Measurements from ENCODE around the gene AGA.

Gene AGA

DNA sequence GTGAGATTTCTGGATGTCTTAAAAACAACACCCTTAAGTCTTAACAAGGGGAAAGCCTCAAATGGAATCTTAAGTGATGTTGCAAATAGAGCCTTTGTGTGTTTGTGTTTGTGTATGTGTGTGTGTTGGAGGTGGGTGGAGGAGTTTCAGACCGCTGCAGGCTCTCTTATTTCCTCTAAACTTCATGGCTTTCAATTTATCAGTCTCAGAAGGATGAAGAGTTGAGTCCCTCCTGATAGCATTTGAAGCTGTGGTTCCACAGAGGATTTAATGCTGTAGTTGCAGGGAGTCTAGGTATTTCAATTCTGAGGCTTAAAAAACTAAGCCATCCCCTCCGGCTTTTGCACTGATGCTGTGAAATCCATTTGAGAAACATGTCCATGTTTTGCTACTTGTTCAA, 4.3 kb upstream of the AGA start:
- DNase-seq: no peak

DNA sequence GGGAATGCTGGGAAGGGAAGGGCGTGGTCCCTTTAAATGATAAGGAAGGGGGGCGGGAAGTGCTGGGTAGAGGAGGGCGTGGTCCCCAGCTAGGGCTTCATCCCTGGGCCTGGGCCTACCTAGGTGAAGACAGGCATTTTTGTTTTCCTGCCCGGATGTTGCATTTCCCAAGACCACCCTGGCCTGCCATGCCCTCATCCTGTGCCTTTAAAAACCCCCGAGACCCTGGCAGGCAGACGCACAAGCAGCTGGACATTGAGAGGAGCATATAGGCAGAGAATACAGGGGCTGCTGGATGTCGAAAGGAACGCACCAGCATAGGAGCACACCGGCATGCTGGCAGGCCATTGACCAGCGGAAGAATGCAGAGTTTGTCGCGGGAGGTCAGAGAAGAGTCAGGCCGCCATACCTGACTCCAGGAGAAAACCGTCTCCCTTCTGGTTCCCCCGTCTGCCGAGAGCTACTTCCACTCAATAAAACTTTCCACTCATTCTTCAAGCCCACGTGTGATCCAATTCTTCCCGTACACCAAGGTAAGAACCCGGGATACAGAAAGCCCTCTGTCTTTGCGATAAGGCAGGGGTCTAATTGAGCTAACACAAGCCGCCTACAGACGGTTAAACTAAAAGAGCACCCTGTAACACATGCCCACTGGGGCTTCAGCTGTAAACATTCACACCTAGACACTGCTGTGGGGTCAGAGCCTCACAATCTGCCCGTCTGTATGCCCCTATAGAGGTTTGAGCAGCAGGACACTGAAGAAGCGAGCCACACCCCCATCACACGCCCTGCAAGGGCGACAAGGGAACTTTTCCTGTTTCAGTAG, 2.9 kb upstream of the AGA start:
- DNase-seq: no peak

DNA sequence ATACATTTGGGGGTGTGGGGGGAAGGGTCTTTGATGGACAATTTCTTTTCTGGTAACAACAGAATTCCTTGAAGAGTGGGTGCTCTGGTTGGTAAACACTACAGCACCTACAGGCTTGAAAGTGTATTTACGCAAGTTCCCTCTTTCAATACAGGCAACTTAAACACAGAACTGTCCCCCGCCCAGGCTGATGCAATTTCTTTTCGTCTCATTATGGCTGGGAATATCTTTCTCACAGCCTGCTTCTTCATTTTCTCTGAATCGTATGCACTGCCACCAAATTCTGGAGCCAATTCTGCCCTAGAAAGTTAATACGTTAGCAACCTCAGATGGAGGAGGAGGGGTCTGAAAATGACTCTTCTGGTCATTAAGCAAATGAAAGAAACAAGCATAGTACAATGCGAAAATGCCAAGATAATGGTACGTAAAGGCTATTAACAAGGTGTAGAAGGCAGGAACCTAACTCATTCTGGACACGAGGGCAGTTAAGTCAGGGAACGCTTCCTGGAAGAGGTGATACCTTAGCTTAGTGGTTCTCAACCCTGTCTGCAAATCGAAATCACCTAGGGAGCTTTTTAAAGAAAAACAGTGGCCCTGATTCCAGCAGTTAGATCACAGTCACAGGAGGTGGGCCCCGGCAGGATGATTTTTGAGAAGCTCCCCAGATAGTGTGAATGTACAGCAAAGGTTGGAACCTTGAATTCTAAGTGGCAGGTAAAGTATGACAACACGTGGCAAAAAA, 1.0 kb downstream of the AGA start:
- no peak for DNase-seq

DNA sequence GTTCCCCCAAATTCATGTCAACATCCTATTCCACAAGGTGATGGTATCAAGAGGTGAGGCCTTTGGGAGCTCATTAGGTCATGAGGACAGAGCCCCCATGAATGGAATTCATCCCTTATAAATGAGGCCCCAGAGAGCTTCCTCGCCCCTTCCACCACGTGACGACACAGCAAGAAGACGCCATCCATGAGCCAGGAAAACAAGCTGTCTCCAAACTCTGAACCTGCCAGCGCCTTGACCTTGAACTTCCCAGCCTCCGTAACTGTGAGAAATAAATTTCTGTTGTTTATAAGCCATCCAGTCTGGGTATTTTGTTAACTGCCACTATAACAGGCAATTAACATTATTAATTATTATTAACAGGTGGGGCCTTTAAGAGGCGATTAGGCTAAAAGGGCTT, 5.8 kb downstream of the AGA start:
- DNase-seq: no peak

DNA sequence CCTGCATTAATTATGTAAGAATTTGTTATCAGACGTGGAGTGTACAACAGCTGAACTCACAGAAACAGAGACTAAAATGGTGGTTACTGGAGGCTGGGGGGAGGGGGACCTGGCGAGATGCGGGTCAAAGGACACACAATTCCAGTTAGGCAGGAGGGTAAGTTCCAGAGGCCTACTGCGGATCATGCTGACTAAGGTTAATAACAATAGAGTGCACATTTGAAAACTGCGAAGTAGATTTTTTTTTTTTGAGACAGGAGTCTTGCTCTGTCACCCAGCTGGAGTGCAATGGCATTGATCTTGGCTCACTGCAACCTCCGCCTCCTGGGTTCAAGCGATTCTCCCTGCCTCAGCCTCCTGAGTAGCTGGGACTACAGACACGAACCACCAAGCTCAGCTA, 7.6 kb downstream of the AGA start:
- no peak for DNase-seq

DNA sequence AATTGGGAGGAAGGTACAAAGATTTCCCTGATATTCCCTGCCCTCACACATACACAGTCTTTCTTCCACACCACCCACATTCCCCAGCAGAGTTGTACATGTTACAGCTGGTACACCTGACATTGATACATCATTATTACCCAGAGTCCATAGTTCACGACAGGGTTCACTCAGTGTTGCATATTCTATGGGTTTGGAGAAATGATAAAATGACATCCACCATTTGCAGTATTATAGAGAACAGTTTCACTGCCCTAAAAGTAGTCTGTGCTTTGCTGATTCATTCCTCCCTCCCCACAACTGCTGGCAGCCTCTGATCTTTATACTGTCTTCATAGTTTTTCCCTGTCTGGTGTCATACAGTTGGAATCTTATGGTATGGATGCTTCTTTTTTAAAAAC, 15.0 kb downstream of the AGA start:
- DNase-seq: no peak

DNA sequence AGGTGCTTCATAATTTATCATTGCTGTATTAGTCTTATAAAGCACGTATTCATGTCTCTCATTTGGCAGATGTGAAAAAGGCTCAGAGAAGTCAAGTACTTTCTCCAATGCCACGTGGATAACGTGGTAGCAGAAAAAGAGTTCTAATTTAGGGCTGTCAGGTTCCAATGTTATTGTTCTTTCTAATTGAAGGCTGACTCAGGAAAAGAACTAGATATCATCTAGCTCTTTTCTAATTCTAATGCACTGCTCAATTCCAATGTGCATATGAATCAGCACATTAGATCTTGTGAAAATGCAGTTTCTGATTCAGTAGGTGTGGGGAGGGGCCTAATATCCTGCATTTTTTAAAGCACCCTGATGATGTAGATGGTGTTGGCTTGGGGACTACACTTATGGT, 22.8 kb downstream of the AGA start:
- no peak for DNase-seq

DNA sequence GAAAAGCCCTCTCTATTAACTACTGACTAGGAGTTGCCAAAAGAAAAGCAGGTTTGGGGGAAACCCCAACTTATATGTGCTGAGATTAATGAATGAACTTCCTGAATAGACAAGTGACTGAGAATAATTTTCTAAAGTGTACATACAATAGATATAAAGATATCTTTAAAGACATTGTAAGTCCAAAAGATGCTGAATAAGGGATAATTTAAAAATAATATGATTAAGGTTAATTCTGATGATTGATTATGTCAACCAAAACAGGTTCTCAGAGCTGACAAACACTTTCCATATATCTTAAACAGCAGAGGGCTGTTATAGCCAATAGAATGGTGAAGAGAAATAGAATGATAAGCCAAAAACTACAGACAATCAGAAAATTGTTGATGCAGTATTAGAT, 28.6 kb downstream of the AGA start:
- no peak for DNase-seq

DNA sequence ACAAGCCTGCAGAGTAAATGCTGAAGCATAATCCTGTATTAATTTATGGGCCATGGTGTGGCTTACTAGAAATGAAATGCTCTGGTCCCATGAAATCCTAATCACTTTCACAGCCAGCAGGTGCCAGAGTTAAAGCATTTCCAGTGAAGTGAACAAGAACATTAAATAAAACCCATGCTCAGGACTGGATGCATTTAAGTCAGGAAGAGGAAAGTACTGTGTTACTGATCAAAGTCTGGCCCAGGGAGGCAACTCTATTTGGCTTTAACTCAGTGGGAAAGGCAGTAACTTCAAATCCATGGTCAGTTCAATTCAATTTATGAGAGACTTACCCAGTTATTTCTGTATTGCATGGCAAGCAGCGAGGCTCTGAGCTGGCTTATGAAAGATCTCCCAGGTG, 29.2 kb downstream of the AGA start:
- no peak for DNase-seq

DNA sequence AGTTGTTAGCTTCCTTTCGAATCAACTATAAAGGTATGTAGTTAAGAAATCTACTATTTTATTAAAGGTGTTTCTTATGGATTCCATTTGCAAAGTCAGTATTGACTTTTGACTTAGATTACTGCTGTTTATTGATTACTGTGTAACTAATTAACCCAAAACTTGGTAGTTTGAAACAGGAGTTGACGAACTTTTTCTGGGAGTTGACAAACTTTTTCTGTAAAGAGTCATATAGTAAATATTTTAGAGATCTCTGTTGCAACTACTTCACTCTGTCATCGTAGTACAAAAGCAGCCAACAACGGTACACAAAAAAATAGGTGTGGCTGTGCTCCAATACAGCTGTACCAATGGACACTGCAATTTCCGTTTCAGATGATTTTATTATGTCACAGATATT, 30.2 kb downstream of the AGA start:
- no peak for DNase-seq

DNA sequence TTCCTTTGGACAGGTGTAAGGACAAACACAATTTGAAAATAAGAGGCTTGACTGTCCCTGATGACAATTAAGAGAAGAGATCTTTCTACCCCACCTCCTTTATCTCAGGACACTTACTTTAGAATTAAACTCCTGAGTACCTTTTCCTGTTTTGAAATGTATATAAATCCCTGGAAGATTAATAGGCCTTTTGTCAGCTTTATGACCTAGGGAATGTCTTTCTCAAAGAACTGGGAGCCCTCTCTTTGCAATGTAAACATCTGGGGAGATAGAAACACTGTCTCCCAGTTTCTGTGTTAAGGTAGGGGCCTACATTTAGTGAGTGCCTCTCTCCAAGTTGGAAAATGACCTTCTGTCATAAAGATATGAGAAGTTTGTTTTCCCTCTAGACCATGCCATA, 31.7 kb downstream of the AGA start:
- no peak for DNase-seq

DNA sequence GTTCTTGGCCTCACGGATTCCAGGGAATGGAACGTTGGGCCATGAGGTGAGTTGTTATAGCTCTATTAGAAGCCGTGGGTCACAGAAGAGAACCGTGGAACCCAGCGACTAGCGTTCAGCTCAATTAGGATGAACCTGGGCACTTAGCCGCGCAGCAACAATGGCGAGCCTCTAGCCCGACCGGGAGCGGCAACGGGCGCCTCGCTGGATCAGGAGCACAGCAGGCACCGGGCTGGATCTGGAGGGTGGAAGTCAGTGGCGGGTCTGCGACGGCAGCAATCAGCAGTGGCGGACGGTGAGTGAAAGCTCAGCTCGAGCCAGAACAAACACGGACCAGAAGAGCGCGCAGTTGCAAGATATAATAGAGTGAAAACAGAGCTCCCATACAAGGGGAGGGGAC, 34.2 kb downstream of the AGA start:
- DNase-seq: no peak

DNA sequence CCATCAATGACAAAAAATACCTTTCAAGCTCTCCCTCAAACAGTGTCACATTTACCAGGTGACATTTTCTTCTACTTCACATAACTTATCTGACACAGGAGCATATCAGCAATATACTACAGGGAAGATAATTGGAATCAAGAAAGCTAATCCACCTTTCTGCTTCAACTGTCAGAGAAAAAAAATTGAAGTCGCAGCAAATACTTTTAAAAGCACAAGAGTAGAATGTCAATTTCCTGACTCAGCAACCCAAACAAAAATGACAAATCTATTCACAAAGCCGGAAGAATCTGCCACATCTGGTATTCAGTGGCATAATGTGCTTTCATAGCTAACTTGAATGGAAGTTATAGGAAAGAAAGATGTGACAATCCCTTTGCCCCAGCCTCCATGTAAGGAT, 36.7 kb downstream of the AGA start:
- no peak for DNase-seq

DNA sequence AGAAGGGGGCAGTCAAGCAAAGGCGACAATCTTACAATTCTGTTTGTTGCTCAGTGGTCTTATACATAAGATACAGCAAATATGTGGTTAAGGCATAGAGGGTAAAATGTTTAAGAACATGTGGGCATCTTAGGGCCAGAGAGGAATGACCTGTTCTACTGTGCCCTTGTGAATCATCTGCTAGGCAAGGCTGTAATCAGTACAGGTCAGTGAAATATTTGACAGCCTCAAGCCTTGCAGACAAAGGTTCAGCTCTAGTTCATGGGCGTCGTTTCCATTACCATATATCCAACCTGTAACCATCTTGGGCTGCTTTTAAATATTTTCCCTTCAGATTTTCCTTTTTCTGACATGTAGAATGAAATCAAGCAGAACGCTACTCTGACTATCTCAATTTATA, 37.3 kb downstream of the AGA start:
- DNase-seq: no peak

DNA sequence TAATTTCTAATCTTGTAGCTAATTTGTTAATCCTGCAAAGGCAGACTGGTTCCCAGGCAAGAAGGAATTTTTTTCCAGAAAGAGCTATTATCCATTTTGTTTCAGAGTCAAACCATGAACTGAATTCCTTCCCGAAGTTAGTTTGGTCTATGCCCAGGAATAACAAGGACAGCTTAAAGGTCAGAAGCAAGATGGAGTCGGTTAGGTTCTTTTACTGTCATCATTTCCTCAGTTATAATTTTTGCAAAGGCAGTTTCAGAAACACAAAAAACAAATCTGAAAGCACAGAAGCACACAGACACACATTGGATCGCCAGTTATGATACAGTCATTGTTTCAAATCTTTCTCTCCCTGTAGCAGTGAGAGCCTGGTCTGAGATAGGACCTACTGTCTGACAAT, 37.9 kb downstream of the AGA start:
- no peak for DNase-seq

DNA sequence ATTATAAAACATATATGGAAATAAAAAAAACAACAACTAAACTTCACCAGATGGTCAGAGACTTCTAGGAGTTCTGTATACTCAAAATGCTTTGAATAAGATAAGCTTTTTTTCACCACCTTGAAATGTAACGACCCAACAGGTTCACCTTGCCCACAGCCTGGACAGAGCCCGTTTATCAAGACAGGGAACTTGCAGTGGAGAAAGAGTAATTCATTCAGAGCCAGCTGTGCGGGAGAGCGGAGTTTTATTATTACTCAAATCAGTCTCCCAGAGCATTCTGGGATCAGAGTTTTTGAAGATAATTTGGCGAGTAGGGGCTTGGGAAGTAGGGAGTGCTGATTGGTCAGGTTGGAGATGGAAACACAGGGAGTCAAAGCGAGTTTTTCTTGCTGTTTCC, 38.5 kb downstream of the AGA start:
- no peak for DNase-seq

DNA sequence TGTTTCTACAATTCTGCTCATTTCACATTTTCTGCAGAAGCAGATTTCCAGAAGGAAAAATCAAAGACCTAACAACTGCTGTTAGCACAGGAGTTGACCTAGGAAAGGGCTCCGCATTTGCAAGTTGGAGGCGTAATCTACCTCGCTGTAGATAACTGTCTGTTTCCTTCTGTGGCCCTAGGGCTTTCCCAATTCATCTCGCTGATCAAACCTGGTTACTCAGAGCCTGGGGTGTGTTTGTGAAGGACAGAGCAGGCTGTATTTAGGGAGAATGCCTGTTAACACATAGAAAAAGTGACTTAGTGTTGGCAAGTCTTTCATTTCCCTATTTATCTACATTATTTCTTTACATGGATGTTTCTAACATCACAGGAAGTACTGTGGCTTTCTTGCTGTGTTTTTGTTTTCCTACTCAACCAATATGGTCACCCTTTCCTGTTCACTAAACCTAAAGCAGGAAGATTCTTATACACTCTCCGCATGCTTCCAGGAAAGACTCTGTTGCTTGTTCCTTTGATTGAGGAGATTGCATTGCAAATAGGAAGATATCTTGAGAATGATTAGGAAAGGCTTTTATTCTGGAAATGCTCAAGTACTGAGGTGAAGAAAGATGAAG, 40.5 kb downstream of the AGA start:
- no peak for DNase-seq

DNA sequence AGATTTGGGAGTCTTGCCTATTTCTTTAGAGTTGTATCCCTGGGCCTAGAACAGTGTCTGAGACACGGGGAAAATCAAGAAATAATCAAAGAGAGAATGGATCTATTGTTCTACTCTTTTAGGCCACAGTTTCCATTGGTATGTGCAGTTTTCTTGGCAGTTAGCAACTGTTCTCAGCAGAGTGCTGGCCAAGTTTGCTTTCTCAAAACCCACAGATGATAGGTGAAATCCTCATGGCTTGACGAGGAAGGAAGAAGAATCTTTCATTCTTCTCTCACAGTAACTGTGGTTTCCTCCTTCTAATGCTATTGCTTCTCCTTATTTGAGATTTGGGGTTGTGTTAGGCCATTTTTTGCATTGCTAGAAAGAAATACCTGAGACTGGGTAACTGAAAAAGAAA, 42.2 kb downstream of the AGA start:
- DNase-seq: no peak

DNA sequence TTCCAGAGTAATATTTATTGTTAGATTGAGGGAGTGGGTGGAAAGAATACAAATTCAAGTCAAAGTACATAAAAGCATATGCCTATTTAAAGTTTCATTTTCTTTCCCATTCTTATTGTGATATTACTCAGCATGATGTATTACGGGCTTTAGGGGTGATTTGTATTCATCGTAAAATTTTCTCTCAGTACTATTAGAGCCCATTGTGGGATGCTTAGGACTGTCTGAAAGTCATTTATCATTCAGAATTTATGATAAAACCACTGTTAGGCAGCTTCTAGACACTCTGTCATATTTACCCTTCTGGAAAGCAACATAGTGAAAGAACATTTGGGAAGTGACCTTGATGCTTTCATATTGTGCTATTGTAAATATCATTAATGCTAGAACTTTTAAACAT, 45.9 kb downstream of the AGA start:
- DNase-seq: no peak

DNA sequence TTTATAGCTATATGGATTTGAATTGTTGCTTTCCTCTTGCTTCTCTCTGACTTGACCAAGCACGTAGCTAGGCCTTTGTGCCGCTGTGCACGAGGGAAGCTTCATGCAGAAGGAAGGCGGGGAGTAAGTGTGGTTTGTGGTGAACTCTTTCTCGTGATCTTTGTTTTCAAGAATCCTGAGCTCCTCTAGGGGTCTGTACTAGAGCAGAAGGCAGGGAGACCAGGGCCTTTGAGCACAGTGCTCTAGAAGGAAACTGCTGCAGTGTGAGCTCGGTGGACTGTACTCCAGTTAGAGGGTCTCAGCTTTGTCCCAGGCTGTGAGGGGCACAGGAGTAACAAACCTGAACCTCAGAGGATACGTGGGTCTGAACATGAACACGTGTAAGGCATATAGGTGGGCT, 49.0 kb downstream of the AGA start:
- DNase-seq: peak in 1 of 4 experiments; percentile 17

DNA sequence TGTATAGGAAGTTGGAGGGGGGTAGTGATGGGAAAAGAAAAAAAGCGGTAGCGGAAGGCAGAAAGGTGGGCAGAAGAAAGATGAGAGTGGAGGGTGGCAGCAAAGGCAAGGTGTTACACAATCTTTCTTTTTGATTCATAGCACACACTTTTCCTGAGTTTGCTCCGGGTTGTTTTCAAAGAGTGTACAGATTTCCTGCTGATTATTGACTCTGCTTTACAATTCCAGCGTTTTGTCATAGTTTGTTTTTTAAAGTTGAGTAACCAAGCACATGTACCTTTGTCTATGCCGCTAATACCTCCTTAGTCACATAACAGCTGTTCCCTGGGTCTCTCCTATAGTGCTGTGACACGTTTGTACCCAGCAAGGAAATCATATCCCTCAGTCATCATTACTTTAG, 50.3 kb downstream of the AGA start:
- no peak for DNase-seq

DNA sequence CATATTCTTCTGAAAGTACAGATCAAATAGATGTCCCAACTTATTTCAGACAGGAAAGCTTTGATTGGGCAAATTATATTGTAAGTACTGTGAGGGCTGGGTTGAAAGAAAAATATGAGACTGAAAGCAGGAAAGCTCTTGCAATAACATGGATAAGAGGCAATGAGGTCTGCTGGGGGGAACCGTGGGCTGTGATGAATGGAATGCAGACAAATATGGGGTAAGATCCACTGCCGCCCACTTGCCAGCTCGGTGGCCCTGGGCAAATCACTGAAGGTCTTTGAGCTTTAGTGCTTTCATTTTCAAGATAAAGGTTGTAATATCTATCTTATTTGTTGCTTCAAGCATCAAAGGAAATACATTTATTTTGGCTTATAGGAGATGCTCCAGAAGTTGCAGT, 51.0 kb downstream of the AGA start:
- DNase-seq: no peak

DNA sequence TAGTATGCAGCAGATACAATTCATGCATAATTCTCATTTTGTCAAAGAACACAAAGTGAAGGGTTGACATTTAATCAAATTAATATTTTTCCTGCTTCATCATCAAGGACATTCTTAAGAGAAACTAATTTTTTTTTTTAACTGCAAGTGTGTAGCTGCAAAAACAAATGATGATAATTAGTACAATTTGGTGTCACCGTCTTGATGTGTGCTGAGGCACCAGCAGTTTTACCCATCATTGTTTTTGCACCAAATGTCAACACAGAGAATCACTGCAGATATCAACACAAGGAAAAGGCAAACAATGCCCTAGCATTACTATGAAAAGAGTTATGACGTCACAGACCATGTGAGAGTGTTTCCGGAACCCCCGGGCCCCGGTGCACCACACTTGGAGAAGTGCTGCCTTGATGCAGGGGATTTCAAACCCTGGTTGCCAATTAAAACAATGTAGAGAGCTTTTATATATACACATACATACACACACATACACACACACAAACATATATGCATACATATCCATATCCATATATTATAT, 55.9 kb downstream of the AGA start:
- DNase-seq: no peak
